Endothelial cell of umbilical vein (primary cell): Measurements from ENCODE around the gene AMIGO3. TPM values are rescaled to one million over a fixed set of nuclear protein-coding genes. Genes with fewer than 3 reads are reported as not detected.

Source experiments
- BruUV-seq: library from RNA; stranded (reverse); fragments of 400-500 nt; replicated peaks from 2 replicates; lab custom pipeline; 2021; lab: Mats Ljungman, UMichigan
- CTCF ChIA-PET: fragments of 300-600, 350-600 bp; sonication (Branson Sonifier 250); formaldehyde crosslinking; loops from one replicate; lab custom pipeline; 2021; ENCODE audit warnings: antibody characterized with exemption, inconsistent platforms; lab: Charles Lee
- POLR2A ChIA-PET: fragments of 300-600, 350-600 bp; sonication (Branson Sonifier 250); formaldehyde crosslinking; loops from one replicate; lab custom pipeline; 2021; ENCODE audit warnings: antibody characterized with exemption, inconsistent platforms; lab: Charles Lee
- DNase-seq: peaks from one replicate; pipeline ENCODE4 v3.0.0-alpha.2; 2011; ENCODE audit warnings: low read depth, low spot score
- FAIRE-seq: peaks from 2 replicates; lab custom pipeline; 2011; peaks lifted over from hg19 to GRCh38; lab: Jason Lieb, UNC
- H2AFZ ChIP-seq: 2 replicates; pipeline ENCODE4 v1.6.0; 2012; ENCODE audit warnings: low read depth, low read length, control low read depth, inconsistent platforms
- H3K27ac ChIP-seq: 2 replicates; pipeline ENCODE4 v1.5.1; 2011; ENCODE audit warnings: low read depth, mild to moderate bottlenecking, control low read depth, low read length, moderate library complexity; ENCODE audit not compliant: insufficient read depth
- H3K27me3 ChIP-seq, 2 experiments: 2 replicates each; pipeline versions ENCODE4 v1.6.0 to v1.6.1; 2011; ENCODE audit warnings: low read length in 2 of 2, mixed read lengths in 1 of 2; ENCODE audit not compliant: control insufficient read depth in 2 of 2, insufficient read depth in 2 of 2
- H3K36me3 ChIP-seq, 2 experiments: 2 replicates in 1 of 2; 3 replicates in 1 of 2; pipeline ENCODE4 v1.5.1; 2011; ENCODE audit warnings: low read length in 2 of 2, mild to moderate bottlenecking in 1 of 2, moderate library complexity in 1 of 2; ENCODE audit not compliant: control insufficient read depth in 2 of 2, insufficient read depth in 2 of 2; ENCODE audit errors: extremely low read depth in 1 of 2
- H3K4me1 ChIP-seq: 3 replicates; pipeline ENCODE4 v1.5.1; 2011; ENCODE audit warnings: mild to moderate bottlenecking, low read length; ENCODE audit not compliant: control insufficient read depth, insufficient read depth; ENCODE audit errors: extremely low read depth
- H3K4me2 ChIP-seq: 2 replicates; pipeline ENCODE4 v1.6.1; 2011; ENCODE audit warnings: low read length, control low read depth, mixed read lengths; ENCODE audit not compliant: insufficient read depth
- H3K4me3 ChIP-seq, 3 experiments: fragments of 200-600 bp in 1 of 3; sonication (generic), shearing (Covaris generic) in 1 of 3; replicated peaks in 1 of 3; 2 replicates each; pipeline ENCODE4 v1.5.1; 2011 to 2016; ENCODE audit warnings: control low read depth in 3 of 3, low read length in 3 of 3, mild to moderate bottlenecking in 2 of 3, inconsistent platforms in 1 of 3, low read depth in 1 of 3, moderate library complexity in 1 of 3; ENCODE audit not compliant: insufficient read depth in 1 of 3
- H3K79me2 ChIP-seq: 2 replicates; pipeline ENCODE4 v1.6.0; 2012; ENCODE audit warnings: low read length, inconsistent platforms; ENCODE audit not compliant: control insufficient read depth, insufficient read depth
- H3K9ac ChIP-seq: replicated peaks from 2 replicates; pipeline ENCODE3; 2011; ENCODE audit warnings: low read length, control low read depth; ENCODE audit not compliant: insufficient read depth; ENCODE audit errors: extremely low read depth
- H3K9me1 ChIP-seq: replicated peaks from 3 replicates; pipeline ENCODE4 v1.6.0; 2011; ENCODE audit warnings: mild to moderate bottlenecking, low read length; ENCODE audit not compliant: control insufficient read depth, insufficient read depth; ENCODE audit errors: extremely low read depth
- H3K9me3 ChIP-seq: replicated peaks from 2 replicates; pipeline ENCODE4 v1.5.1; 2012; ENCODE audit warnings: low read length, inconsistent platforms; ENCODE audit not compliant: control insufficient read depth, insufficient read depth
- H4K20me1 ChIP-seq: replicated peaks from 2 replicates; pipeline ENCODE3; 2011; ENCODE audit warnings: mild to moderate bottlenecking, low read length; ENCODE audit not compliant: control insufficient read depth, insufficient read depth; ENCODE audit errors: extremely low read depth
- EZH2 ChIP-seq: IDR thresholded peaks from 2 replicates; pipeline ENCODE4 v1.6.1; 2012; ENCODE audit warnings: borderline replicate concordance, low read depth, mild to moderate bottlenecking, moderate library complexity, low read length, inconsistent platforms; ENCODE audit not compliant: severe bottlenecking
- FOS ChIP-seq: IDR thresholded peaks from 2 replicates; pipeline ENCODE4 v1.6.1; 2011; ENCODE audit warnings: mild to moderate bottlenecking, low read length, moderate library complexity, borderline replicate concordance; ENCODE audit not compliant: insufficient read depth
- GATA2 ChIP-seq: IDR thresholded peaks from 2 replicates; pipeline ENCODE4 v1.7.0; 2011; ENCODE audit warnings: low read depth, mild to moderate bottlenecking, moderate library complexity, mixed read lengths, low read length; ENCODE audit not compliant: insufficient read length, insufficient read depth
- JUN ChIP-seq: IDR thresholded peaks from 2 replicates; pipeline ENCODE4 v1.6.1; 2011; ENCODE audit warnings: borderline replicate concordance, low read depth; ENCODE audit not compliant: insufficient read length, insufficient read depth
- MYC ChIP-seq: IDR thresholded peaks from one replicate; pipeline ENCODE4 v1.6.1; 2011; ENCODE audit warnings: mild to moderate bottlenecking, low read depth, low read length
- POLR2A ChIP-seq: IDR thresholded peaks from 2 replicates; pipeline ENCODE4 v1.6.1; 2012; ENCODE audit warnings: low read depth, mild to moderate bottlenecking, control low read depth, low read length
- POLR2AphosphoS5 ChIP-seq: IDR thresholded peaks from 2 replicates; pipeline ENCODE4 v1.6.1; 2012; ENCODE audit warnings: low read depth, mild to moderate bottlenecking, control low read depth, low read length, moderate library complexity; ENCODE audit not compliant: insufficient read depth
- dilution Hi-C: fragments of 300-500 bp; cut with MboI; formaldehyde crosslinking; loops from one replicate; pipeline ENCODE4 v1.15.0; 2019; ENCODE audit warnings: low sequenced_read_pairs; ENCODE audit not compliant: extremely low pct_ligation_motif_present
- intact Hi-C: fragments of 100-400 bp; cut with micrococcal nuclease; formaldehyde crosslinking; loops from one replicate; pipeline ENCODE4 v1.10.0; 2022
- polyA plus RNA-seq, 4 experiments: library from polyadenylated mRNA; depleted of rRNA in 3 of 4; stranded (reverse) in 3 of 4; unstranded in 1 of 4; fragments of >200 nt; gene quantifications; 2 replicates each; pipeline versions ENCODE4 v1.2.1 to v1.2.3, GENCODE V29; 2011 to 2012; ENCODE audit warnings: missing spikeins in 1 of 4
- total RNA-seq: library from RNA; stranded (reverse); gene quantifications from 2 replicates; pipeline ENCODE4 v1.2.3, GENCODE V29; 2021
- TF ChIP-seq, protein P1 (sequence below), 2 donors: IDR thresholded peaks; 1 replicate in 1 of 2; 2 replicates in 1 of 2; pipeline ENCODE4 v1.5.1; 2011; ENCODE audit warnings: low read length in 2 of 2, mild to moderate bottlenecking in 2 of 2, moderate library complexity in 2 of 2, control low read depth in 1 of 2, inconsistent platforms in 1 of 2, low read depth in 1 of 2; ENCODE audit not compliant: insufficient read depth in 1 of 2; ENCODE audit errors: extremely low read depth in 1 of 2
- TF ChIP-seq, protein P2 (sequence below): IDR thresholded peaks from 2 replicates; pipeline ENCODE4 v1.6.1; 2011; ENCODE audit not compliant: insufficient read depth, insufficient read length

Gene AMIGO3
- total and polyA plus RNA-seq, 2 donors (not counting 3 experiments of a cell fraction or from before 2014, with no cell fraction given): 0.21 TPM; not detected in 1

DNA sequence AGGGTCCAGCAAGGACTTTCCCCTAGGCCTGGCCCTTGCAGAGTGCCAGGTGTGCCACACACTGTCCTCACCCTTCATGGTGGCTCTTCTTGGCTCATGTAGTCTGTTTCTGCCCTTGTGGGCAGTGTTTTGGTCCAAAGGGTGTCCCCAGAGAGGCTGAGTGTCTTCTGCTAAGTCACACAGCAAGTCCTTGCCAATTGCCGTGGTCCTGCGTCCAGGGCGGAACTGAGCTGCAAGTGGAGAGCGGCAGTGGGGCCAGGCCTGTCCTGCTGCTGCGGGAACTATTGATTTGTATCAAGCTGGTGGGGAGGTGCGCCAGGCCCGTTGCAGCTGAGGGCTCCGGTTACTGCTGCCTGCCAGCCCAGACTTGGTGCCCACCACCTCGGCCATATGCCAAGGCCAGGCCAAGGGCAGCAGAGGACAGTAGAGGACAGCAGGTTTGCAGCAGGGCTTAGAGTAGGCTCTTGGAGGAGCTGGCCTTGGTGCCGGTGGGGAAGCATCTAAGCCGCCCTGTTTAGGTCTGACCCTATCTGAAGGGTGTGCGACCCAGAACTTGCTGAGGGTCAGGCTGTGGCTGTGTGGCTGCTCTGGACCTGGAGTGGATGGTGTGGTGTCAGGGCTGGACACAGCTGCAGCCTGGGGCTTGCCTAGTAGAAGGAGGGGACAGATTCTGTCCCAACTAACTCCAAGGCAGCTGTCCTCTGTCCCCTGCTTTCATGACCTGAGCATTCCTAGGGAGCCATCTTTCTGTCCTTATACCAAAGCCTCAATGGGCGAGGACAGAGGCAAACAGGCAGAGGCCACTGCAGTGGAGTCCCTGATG, 4.5 kb downstream of the AMIGO3 start:
- no peak for FAIRE-seq
- CTCF ChIA-PET: interaction anchor here (1.6 to 2.3 kb wide), 2 partner anchors 12 to 175 kb away, joined by 4 to 7 read pairs; no protein-coding TSS in a partner anchor
- Histone ChIP-seq H3K79me2 (no peaks in the 10 kb centered on the region), H3K27ac (no peak overlapping the region), H3K4me3 (no peak overlapping the region), H3K9me3 (no peaks in the 10 kb centered on the region), H4K20me1 (no peaks in the 10 kb centered on the region), H3K9me1 (no peaks in the 10 kb centered on the region), H3K9ac (no peak overlapping the region), H3K36me3 (peaks cover 0 to 3% of the 10 kb centered on the region in 2 experiments), H3K4me2 (no peak overlapping the region), H2AFZ (no peak overlapping the region), H3K4me1 (peaks cover 7% of the 10 kb centered on the region), H3K27me3 (no peaks in the 10 kb centered on the region)
- no peak for DNase-seq
- no TSS peak for BruUV-seq
- no peak for TF ChIP-seq MYC
- TF ChIP-seq JUN: no peak
- no peak for TF ChIP-seq EZH2
- dilution Hi-C loops: no loop called here
- POLR2A ChIA-PET: no interaction called here
- intact Hi-C loops: no loop called here

DNA sequence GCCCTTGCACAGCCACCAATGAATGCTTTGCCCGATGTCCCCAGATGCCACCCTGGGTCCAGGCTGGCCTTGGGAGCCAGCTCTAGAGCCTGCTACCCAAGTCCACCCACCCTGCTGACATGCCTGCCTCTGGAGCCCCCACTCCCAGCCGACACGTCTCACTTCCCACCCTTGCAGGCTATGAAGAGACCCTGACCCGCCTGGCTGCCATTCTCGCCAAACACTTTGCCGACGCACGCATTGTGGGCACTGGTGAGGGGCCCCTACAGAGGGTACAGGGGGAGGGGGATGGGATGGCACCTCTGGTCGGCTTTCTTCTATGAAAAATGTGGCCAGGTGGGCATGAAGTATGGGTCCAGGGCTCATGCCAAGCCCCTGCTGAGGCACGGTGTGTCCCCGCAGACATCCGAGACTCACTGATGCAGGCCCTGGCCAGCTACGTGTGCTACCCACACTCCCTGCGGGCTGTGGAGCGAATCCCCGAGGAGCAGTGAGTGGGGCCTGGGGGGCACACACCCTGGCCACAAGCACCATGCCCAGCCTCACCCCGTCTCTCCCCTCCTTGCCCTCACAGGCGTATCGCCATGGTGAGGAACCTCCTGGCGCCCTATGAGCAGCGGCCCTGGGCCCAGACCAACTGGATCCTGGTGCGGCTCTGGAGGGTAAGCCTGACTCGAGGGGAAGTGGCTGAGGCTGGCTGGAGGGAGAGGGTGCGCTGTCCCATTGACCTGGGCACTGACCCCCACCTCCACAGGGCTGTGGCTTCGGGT, 6.0 kb downstream of the AMIGO3 start:
- no TSS peak for BruUV-seq
- no peak overlapping the region for H3K9ac ChIP-seq
- H3K9me3 ChIP-seq: no peaks in the 10 kb centered on the region

More for the DNA sequence above, 6.0 kb downstream of the AMIGO3 start:
- DNase-seq (no peak), FAIRE-seq (no peak)
- Histone ChIP-seq H3K27me3 (no peaks in the 10 kb centered on the region), H3K4me2 (no peak overlapping the region), H3K4me3 (no peak overlapping the region), H2AFZ (no peak overlapping the region), H3K4me1 (no peaks in the 10 kb centered on the region), H3K79me2 (no peaks in the 10 kb centered on the region), H3K27ac (no peak overlapping the region), H3K9me1 (no peaks in the 10 kb centered on the region), H3K36me3 (peaks cover 0 to 3% of the 10 kb centered on the region in 2 experiments), H4K20me1 (no peaks in the 10 kb centered on the region)
- CTCF ChIA-PET: interaction anchor here (1.1 kb wide), 2 partner anchors 10 to 13 kb away, joined by 3 read pairs; no protein-coding TSS in a partner anchor
- intact Hi-C loops (no loop called here), dilution Hi-C loops (no loop called here)
- POLR2A ChIA-PET: no interaction called here
- TF ChIP-seq MYC: no peak
- TF ChIP-seq POLR2AphosphoS5: no peak
- no peak for TF ChIP-seq POLR2A
- no peak for TF ChIP-seq FOS
- TF ChIP-seq, protein P1, sequence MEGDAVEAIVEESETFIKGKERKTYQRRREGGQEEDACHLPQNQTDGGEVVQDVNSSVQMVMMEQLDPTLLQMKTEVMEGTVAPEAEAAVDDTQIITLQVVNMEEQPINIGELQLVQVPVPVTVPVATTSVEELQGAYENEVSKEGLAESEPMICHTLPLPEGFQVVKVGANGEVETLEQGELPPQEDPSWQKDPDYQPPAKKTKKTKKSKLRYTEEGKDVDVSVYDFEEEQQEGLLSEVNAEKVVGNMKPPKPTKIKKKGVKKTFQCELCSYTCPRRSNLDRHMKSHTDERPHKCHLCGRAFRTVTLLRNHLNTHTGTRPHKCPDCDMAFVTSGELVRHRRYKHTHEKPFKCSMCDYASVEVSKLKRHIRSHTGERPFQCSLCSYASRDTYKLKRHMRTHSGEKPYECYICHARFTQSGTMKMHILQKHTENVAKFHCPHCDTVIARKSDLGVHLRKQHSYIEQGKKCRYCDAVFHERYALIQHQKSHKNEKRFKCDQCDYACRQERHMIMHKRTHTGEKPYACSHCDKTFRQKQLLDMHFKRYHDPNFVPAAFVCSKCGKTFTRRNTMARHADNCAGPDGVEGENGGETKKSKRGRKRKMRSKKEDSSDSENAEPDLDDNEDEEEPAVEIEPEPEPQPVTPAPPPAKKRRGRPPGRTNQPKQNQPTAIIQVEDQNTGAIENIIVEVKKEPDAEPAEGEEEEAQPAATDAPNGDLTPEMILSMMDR (IDR thresholded peaks at IDR 0.05; ENCODE audit: extremely low read depth in 1 of 2, insufficient read depth in 1 of 2, low read depth in 1 of 2, low read length in 2 of 2): no peak
- no peak for TF ChIP-seq JUN
- no peak for TF ChIP-seq EZH2
- TF ChIP-seq GATA2: no peak
- TF ChIP-seq, protein P2, sequence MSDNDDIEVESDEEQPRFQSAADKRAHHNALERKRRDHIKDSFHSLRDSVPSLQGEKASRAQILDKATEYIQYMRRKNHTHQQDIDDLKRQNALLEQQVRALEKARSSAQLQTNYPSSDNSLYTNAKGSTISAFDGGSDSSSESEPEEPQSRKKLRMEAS: no peak
